ENCODE data around the gene SARS1. TPM values are rescaled to one million over a fixed set of nuclear protein-coding genes. Genes with fewer than 3 reads are reported as not detected.

SARS1 gene
- total RNA-seq, 1 experiment from 2014 or later: 158 TPM

DNA sequence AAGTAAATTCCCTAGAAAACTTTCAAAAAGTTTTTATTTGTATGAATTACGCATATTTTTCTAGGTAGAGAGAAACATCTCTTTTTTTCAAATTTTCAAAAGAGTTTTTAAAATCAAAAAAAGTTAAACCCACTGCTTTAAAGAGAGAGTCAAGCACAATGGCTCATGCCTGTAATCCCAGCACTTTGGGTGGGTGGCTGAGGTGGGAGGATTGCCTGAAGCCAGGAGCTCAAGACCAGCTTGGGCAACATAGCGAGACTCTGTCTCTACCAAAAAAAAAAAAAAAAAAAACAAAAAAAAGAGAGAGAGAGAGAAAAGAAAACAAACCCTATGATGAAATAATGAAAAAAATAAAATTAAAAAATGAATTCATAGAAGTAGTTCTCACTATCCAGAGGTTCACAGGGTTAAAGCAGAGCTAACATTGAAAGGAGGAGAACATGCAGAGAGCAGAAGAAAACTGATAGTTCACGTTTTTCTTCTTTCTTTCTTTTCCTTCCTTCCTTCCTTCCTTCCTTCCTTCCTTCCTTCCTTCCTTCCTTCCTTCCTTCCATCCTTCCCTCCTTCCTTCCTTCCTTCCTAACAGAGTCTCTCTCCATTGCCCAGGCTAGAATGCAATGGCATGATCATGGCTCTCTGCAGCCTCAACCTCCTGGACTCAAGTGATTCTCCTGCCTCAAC, 30.5 kb upstream of the SARS1 start:
- ATAC-seq (no peak), DNase-seq (no peak)
- peaks cover 15% of the 10 kb centered on the region for H3K4me1 ChIP-seq (ENCODE audit: insufficient read depth, low read length)
- TF ChIP-seq EZH2phosphoT487 (IDR thresholded peaks at IDR 0.05; ENCODE audit: borderline replicate concordance, low read length) (no peak), EZH2 (IDR thresholded peaks at IDR 0.05; ENCODE audit: low read length, unreplicated experiment) (no peak)
- TF ChIP-seq, protein P1, sequence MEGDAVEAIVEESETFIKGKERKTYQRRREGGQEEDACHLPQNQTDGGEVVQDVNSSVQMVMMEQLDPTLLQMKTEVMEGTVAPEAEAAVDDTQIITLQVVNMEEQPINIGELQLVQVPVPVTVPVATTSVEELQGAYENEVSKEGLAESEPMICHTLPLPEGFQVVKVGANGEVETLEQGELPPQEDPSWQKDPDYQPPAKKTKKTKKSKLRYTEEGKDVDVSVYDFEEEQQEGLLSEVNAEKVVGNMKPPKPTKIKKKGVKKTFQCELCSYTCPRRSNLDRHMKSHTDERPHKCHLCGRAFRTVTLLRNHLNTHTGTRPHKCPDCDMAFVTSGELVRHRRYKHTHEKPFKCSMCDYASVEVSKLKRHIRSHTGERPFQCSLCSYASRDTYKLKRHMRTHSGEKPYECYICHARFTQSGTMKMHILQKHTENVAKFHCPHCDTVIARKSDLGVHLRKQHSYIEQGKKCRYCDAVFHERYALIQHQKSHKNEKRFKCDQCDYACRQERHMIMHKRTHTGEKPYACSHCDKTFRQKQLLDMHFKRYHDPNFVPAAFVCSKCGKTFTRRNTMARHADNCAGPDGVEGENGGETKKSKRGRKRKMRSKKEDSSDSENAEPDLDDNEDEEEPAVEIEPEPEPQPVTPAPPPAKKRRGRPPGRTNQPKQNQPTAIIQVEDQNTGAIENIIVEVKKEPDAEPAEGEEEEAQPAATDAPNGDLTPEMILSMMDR (conservative IDR thresholded peaks at IDR 0.05; ENCODE audit: low read depth, low read length): no peak
- no TSS peak for BruUV-seq (replicated peaks)
- POLR2A ChIA-PET (ENCODE audit: unreplicated experiment): no interaction called here
- no peak overlapping the region for H3K27ac ChIP-seq (ENCODE audit: low read length)
- H4K20me1 ChIP-seq (ENCODE audit: low read length): no peaks in the 10 kb centered on the region
- H3K4me3 ChIP-seq (ENCODE audit: low read length): no peak overlapping the region
- H3K4me2 ChIP-seq (ENCODE audit: low read length): no peak overlapping the region
- no peak overlapping the region for H2AFZ ChIP-seq (ENCODE audit: low read length)
- no peaks in the 10 kb centered on the region for H3K9me2 ChIP-seq (replicated peaks; ENCODE audit: low read length)
- no peak overlapping the region for H3K9ac ChIP-seq (ENCODE audit: low read length)
- no peaks in the 10 kb centered on the region for H3K36me3 ChIP-seq (ENCODE audit: low read depth, low read length)
- no peaks in the 10 kb centered on the region for H3K9me3 ChIP-seq (ENCODE audit: low read length)
- H3F3A ChIP-seq (ENCODE audit: low read length, unreplicated experiment): peaks cover 3% of the 10 kb centered on the region
- no peaks in the 10 kb centered on the region for H3K27me3 ChIP-seq (ENCODE audit: low read length)
- intact Hi-C loops (cut with micrococcal nuclease): no loop called here
- CTCF ChIA-PET: no interaction called here
- no peaks in the 10 kb centered on the region for H3K79me2 ChIP-seq (ENCODE audit: low read length)

DNA sequence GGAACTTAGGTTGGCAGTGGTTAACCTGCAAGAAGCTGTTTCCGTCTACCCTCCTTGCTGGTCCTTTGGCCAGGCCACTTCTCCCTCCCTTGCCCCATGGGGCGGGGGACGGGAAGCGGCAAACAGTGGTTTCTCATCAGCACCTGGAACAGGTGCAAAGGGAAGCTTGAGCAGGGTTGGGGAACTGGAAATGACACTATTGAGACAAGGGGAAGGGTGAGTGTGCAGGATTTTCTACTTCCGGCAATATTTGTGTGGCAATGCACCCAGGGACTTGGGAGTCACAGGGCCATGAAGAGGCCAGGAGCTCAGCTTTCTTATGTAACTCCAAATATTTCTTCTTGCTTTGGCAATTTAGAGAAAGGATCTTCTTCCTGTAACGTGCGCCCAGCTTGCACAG, 29.0 kb upstream of the SARS1 start:
- H3K36me3 ChIP-seq (ENCODE audit: low read depth, low read length): no peaks in the 10 kb centered on the region
- no peak for ATAC-seq
- intact Hi-C loops (cut with micrococcal nuclease): no loop called here
- H2AFZ ChIP-seq (ENCODE audit: low read length): no peak overlapping the region
- ChIA-PET CTCF (no interaction called here), POLR2A (ENCODE audit: unreplicated experiment) (no interaction called here)
- no peak for TF ChIP-seq EZH2 (IDR thresholded peaks at IDR 0.05; ENCODE audit: low read length, unreplicated experiment)
- TF ChIP-seq EZH2phosphoT487 (IDR thresholded peaks at IDR 0.05; ENCODE audit: borderline replicate concordance, low read length): no peak
- TF ChIP-seq, protein P1 (conservative IDR thresholded peaks at IDR 0.05; ENCODE audit: low read depth, low read length): no peak
- H3K4me1 ChIP-seq (ENCODE audit: insufficient read depth, low read length): peaks cover 15% of the 10 kb centered on the region
- H3K79me2 ChIP-seq (ENCODE audit: low read length): no peaks in the 10 kb centered on the region
- no peak overlapping the region for H3K4me3 ChIP-seq (ENCODE audit: low read length)
- no peak overlapping the region for H3K9ac ChIP-seq (ENCODE audit: low read length)
- no peak for DNase-seq
- no peaks in the 10 kb centered on the region for H3K9me2 ChIP-seq (replicated peaks; ENCODE audit: low read length)
- H3K27ac ChIP-seq (ENCODE audit: low read length): no peak overlapping the region
- H3K27me3 ChIP-seq (ENCODE audit: low read length): no peaks in the 10 kb centered on the region
- H3F3A ChIP-seq (ENCODE audit: low read length, unreplicated experiment): peaks cover 3% of the 10 kb centered on the region
- H3K4me2 ChIP-seq (ENCODE audit: low read length): no peak overlapping the region
- no peaks in the 10 kb centered on the region for H3K9me3 ChIP-seq (ENCODE audit: low read length)
- no peaks in the 10 kb centered on the region for H4K20me1 ChIP-seq (ENCODE audit: low read length)
- BruUV-seq (replicated peaks): no TSS peak

DNA sequence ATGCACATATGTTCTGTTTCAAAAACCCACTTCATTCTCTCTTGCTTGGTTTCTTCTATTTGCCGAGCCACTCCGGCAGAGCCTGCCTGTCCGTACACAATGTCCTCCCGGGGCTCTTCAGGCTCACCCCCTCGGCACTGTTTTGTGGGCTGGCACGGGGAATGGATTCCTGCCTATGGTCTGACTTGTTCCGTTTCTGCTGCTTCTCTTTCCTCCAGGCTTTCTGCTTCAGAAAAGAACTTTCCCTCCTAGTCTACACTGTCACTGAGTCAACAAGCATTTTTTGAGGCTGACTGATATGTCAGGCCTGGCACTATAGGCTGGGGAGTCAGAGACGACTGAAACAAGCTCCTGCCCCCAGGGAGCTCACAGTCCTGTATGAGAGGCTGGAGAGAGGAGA, 28.4 kb upstream of the SARS1 start:
- peaks cover 15% of the 10 kb centered on the region for H3K4me1 ChIP-seq (ENCODE audit: insufficient read depth, low read length)
- H3K27ac ChIP-seq (ENCODE audit: low read length): no peak overlapping the region
- H3K9me2 ChIP-seq (replicated peaks; ENCODE audit: low read length): no peaks in the 10 kb centered on the region
- no peak for ATAC-seq
- H3K79me2 ChIP-seq (ENCODE audit: low read length): no peaks in the 10 kb centered on the region
- H3K9ac ChIP-seq (ENCODE audit: low read length): no peak overlapping the region
- H3K9me3 ChIP-seq (ENCODE audit: low read length): no peaks in the 10 kb centered on the region
- H3K27me3 ChIP-seq (ENCODE audit: low read length): no peaks in the 10 kb centered on the region
- no TSS peak for BruUV-seq (replicated peaks)
- DNase-seq: peak; percentile 22
- intact Hi-C loops (cut with micrococcal nuclease): no loop called here
- ChIA-PET POLR2A (ENCODE audit: unreplicated experiment) (no interaction called here), CTCF (no interaction called here)
- no peaks in the 10 kb centered on the region for H4K20me1 ChIP-seq (ENCODE audit: low read length)
- no peak overlapping the region for H3K4me2 ChIP-seq (ENCODE audit: low read length)
- TF ChIP-seq EZH2 (IDR thresholded peaks at IDR 0.05; ENCODE audit: low read length, unreplicated experiment) (no peak), EZH2phosphoT487 (IDR thresholded peaks at IDR 0.05; ENCODE audit: borderline replicate concordance, low read length) (no peak)
- TF ChIP-seq, protein P1 (conservative IDR thresholded peaks at IDR 0.05; ENCODE audit: low read depth, low read length): no peak
- no peak overlapping the region for H3K4me3 ChIP-seq (ENCODE audit: low read length)
- peaks cover 3% of the 10 kb centered on the region for H3F3A ChIP-seq (ENCODE audit: low read length, unreplicated experiment)
- H2AFZ ChIP-seq (ENCODE audit: low read length): no peak overlapping the region
- H3K36me3 ChIP-seq (ENCODE audit: low read depth, low read length): no peaks in the 10 kb centered on the region
